ENCODE measurements around the gene PRDM1.

GRCh38 chr6:106097411-106098231 lies 11.5 kb downstream of the PRDM1 start:
- TF ChIP-seq CTCF (conservative IDR thresholded peaks at IDR 0.05 in 1 of 2, IDR thresholded peaks at IDR 0.05 in 1 of 2; ENCODE audit: extremely low read depth in 1 of 2, insufficient read depth in 1 of 2, low read depth in 1 of 2, low read length in 2 of 2) (no peak), EZH2 (IDR thresholded peaks at IDR 0.05; ENCODE audit: borderline replicate concordance, low read length) (no peak)

Data from mammary epithelial cell (primary cell).